Loucy (cell line): ENCODE data around the gene KLC1.

ENCODE experiments used
- H2AFZ ChIP-seq: fragments of 200-600 bp; sonication (generic); 2 replicates; pipeline ENCODE4 v1.6.0; 2016; ENCODE audit warnings: antibody characterized with exemption, mild to moderate bottlenecking, low read length, moderate library complexity
- H3F3A ChIP-seq: fragments of 200-600 bp; 2 replicates; pipeline ENCODE4 v1.6.0; 2016; ENCODE audit warnings: antibody characterized with exemption, low read depth, mild to moderate bottlenecking
- H3K27me3 ChIP-seq: fragments of 200-600 bp; sonication (generic); 2 replicates; pipeline ENCODE4 v1.6.1; 2014; ENCODE audit warnings: low read length, mild to moderate bottlenecking; ENCODE audit not compliant: insufficient read depth, poor library complexity, severe bottlenecking
- H3K36me3 ChIP-seq: fragments of 200-600 bp; sonication (generic); 2 replicates; pipeline ENCODE4 v1.6.1; 2016; ENCODE audit warnings: low read length; ENCODE audit not compliant: insufficient read depth
- H3K4me1 ChIP-seq: fragments of 200-600 bp; sonication (generic); 2 replicates; pipeline ENCODE4 v1.5.1; 2014; ENCODE audit warnings: low read length, mild to moderate bottlenecking; ENCODE audit not compliant: insufficient read depth, poor library complexity, severe bottlenecking
- H3K4me2 ChIP-seq: fragments of 200-600 bp; sonication (generic); 2 replicates; pipeline ENCODE4 v1.6.0; 2014; ENCODE audit warnings: antibody characterized with exemption, low read length, low read depth, mild to moderate bottlenecking; ENCODE audit not compliant: poor library complexity, severe bottlenecking
- H3K4me3 ChIP-seq: fragments of 200-600 bp; sonication (generic); 2 replicates; pipeline ENCODE4 v1.5.1; 2014; ENCODE audit warnings: low read length, mild to moderate bottlenecking, mixed read lengths; ENCODE audit not compliant: poor library complexity, severe bottlenecking
- H3K79me2 ChIP-seq: fragments of 200-600 bp; sonication (generic); 2 replicates; pipeline ENCODE4 v1.6.1; 2014; ENCODE audit warnings: low read length; ENCODE audit not compliant: insufficient read depth
- H3K9ac ChIP-seq: fragments of 200-600 bp; sonication (generic); 2 replicates; pipeline ENCODE4 v1.6.0; 2014; ENCODE audit warnings: mild to moderate bottlenecking, low read depth, low read length, moderate library complexity; ENCODE audit not compliant: poor library complexity, severe bottlenecking
- H3K9me2 ChIP-seq: fragments of 200-600 bp; sonication (generic); replicated peaks from 2 replicates; pipeline ENCODE4 v1.6.1; 2016; ENCODE audit warnings: low read depth, low read length, mixed read lengths
- H3K9me3 ChIP-seq: fragments of 200-600 bp; sonication (generic); 2 replicates; pipeline ENCODE4 v1.6.1; 2014; ENCODE audit warnings: mild to moderate bottlenecking, antibody characterized with exemption, low read length, low read depth; ENCODE audit not compliant: insufficient read depth
- H4K20me1 ChIP-seq: fragments of 200-600 bp; sonication (generic); 2 replicates; pipeline ENCODE4 v1.6.0; 2014; ENCODE audit warnings: antibody characterized with exemption, low read length, mild to moderate bottlenecking; ENCODE audit not compliant: insufficient read depth, poor library complexity, severe bottlenecking
- EZH2phosphoT487 ChIP-seq: fragments of 200-600 bp; IDR thresholded peaks from 2 replicates; pipeline ENCODE4 v1.6.1; 2018; ENCODE audit warnings: antibody characterized with exemption, mild to moderate bottlenecking, moderate library complexity, borderline replicate concordance
- TF ChIP-seq, protein P1 (sequence below): fragments of 200-600 bp; sonication (generic); conservative IDR thresholded peaks from 2 replicates; pipeline ENCODE4 v1.5.1; 2014; ENCODE audit warnings: mild to moderate bottlenecking, antibody characterized with exemption, low read length

Gene KLC1

DNA sequence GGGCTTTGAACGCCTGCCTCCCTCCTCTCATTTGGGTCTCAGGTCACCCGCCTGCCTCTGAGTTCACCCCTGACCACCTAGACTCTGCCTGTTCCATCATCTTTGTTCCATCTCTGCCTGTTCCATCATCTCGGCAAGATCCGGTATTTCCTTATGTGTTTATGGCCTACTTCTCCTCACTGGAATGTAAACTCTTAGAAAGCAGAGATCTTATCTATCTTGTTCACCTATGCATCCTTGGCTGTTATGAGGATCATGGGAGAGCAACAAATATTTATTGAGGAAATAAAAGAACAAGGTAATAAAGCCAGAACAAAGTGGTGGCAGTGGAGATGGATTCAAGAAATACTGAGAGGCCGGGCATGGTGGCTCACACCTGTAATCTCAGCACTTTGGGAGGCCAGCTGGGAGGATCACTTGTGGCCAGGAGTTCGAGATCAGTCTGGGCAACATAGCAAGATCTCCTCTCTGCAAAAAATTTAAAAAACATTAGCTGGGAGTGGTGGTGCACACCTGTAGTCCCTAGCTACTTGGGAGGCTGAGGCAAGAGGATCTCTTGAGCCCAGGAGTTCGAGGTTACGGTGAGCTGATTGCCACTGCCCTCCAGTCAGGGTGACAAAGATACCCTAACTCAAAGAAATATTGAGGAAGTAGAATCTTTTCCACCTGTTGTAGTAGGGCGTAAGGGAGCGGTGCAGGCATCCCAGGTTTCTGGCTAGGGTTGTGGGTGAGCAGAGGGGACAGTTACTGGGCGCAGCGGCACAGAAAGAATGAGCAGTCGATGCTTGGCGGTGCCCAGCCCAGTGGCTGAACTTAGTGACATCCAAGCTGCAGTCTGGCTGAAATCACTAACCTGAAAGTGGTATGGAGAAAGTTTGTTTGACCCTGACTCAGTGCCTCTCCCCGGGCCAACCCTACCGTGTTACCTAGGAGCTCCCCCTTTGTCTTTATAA lies 1.7 kb upstream of the KLC1 start:
- H3K4me3 ChIP-seq, result no peak overlapping the region
- TF ChIP-seq, protein P1, sequence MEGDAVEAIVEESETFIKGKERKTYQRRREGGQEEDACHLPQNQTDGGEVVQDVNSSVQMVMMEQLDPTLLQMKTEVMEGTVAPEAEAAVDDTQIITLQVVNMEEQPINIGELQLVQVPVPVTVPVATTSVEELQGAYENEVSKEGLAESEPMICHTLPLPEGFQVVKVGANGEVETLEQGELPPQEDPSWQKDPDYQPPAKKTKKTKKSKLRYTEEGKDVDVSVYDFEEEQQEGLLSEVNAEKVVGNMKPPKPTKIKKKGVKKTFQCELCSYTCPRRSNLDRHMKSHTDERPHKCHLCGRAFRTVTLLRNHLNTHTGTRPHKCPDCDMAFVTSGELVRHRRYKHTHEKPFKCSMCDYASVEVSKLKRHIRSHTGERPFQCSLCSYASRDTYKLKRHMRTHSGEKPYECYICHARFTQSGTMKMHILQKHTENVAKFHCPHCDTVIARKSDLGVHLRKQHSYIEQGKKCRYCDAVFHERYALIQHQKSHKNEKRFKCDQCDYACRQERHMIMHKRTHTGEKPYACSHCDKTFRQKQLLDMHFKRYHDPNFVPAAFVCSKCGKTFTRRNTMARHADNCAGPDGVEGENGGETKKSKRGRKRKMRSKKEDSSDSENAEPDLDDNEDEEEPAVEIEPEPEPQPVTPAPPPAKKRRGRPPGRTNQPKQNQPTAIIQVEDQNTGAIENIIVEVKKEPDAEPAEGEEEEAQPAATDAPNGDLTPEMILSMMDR, result no peak
- TF ChIP-seq EZH2phosphoT487, result no peak
- no peak overlapping the region for H2AFZ ChIP-seq
- H3F3A ChIP-seq, result 0 out of 2 replicates have a peak, but pooled peaks cover 6% of the 10 kb centered on the region
- H3K36me3 ChIP-seq, result no peaks in the 10 kb centered on the region
- peaks cover 28% of the 10 kb centered on the region for H4K20me1 ChIP-seq
- H3K4me1 ChIP-seq, result peaks cover 59% of the 10 kb centered on the region
- no peaks in the 10 kb centered on the region for H3K9me2 ChIP-seq
- no peak overlapping the region for H3K4me2 ChIP-seq
- peaks cover 5% of the 10 kb centered on the region for H3K27me3 ChIP-seq
- peaks cover 33% of the 10 kb centered on the region for H3K79me2 ChIP-seq
- no peaks in the 10 kb centered on the region for H3K9me3 ChIP-seq
- no peak overlapping the region for H3K9ac ChIP-seq

- Histone ChIP-seq H3K4me2 (peak overlapping the region; percentile 96), H3K4me1 (peaks cover 67% of the 10 kb centered on the region), H3K36me3 (no peaks in the 10 kb centered on the region), H4K20me1 (peaks cover 32% of the 10 kb centered on the region), H3K79me2 (peaks cover 42% of the 10 kb centered on the region), H3K9me3 (no peaks in the 10 kb centered on the region), H3K27me3 (peaks cover 5% of the 10 kb centered on the region), H3K9me2 (no peaks in the 10 kb centered on the region), H2AFZ (peak overlapping the region; percentile 95), H3K9ac (peak overlapping the region; percentile 98), H3F3A (0 out of 2 replicates have a peak, but pooled peaks cover 6% of the 10 kb centered on the region), H3K4me3 (peak overlapping the region; percentile 93)
- TF ChIP-seq, protein P1, result no peak
- TF ChIP-seq EZH2phosphoT487, result no peak
Measured at GRCh38 chr14:103628221-103628683, 759 bp upstream of the KLC1 start.

GRCh38 chr14:103629503-103630121 lies 601 bp downstream of the KLC1 start:
- Histone ChIP-seq H3K9me3 (no peaks in the 10 kb centered on the region), H3K79me2 (peaks cover 52% of the 10 kb centered on the region), H3K9ac (peak overlapping the region; percentile 98), H3K4me1 (peaks cover 62% of the 10 kb centered on the region), H3F3A (0 out of 2 replicates have a peak, but pooled peaks cover 6% of the 10 kb centered on the region), H3K9me2 (no peaks in the 10 kb centered on the region), H3K4me3 (peak overlapping the region; percentile 93), H2AFZ (peak overlapping the region; percentile 95), H4K20me1 (peaks cover 44% of the 10 kb centered on the region), H3K4me2 (peak overlapping the region; percentile 97), H3K36me3 (no peaks in the 10 kb centered on the region), H3K27me3 (peaks cover 5% of the 10 kb centered on the region)
- TF ChIP-seq EZH2phosphoT487, result no peak
- TF ChIP-seq, protein P1, result no peak
